Adrenal gland (tissue), 12 donors: Measurements from ENCODE around the gene CKM. TPM values are rescaled to one million over a fixed set of nuclear protein-coding genes. Genes with fewer than 3 reads are reported as not detected.

Experiments
- DNase-seq, 7 donors: peaks; one replicate each; pipeline ENCODE4 v3.0.0-alpha.2; 2019 to 2020
- H3K27ac ChIP-seq, 5 donors: fragments of 200-600 bp; sonication (generic) in 4 of 5; 1 replicate in 3 of 5; 2 replicates in 2 of 5; pipeline versions ENCODE4 v1.5.1 to v1.8.0; 2016 to 2020; ENCODE audit warnings: mild to moderate bottlenecking in 1 of 5
- H3K27me3 ChIP-seq: fragments of 200-600 bp; 2 replicates; pipeline ENCODE4 v1.8.0; 2021
- H3K36me3 ChIP-seq, 2 donors: fragments of 200-600 bp; replicated peaks in 1 of 2; 1 replicate in 1 of 2; 2 replicates in 1 of 2; pipeline versions ENCODE4 v1.5.1 to v1.8.0; 2018 to 2022
- H3K4me1 ChIP-seq, 2 donors: fragments of 200-600 bp; replicated peaks in 1 of 2; 1 replicate in 1 of 2; 2 replicates in 1 of 2; pipeline versions ENCODE4 v1.5.1 to v1.8.0; 2018 to 2021
- H3K4me3 ChIP-seq, 4 donors: fragments of 200-600 bp; sonication (generic) in 3 of 4; one replicate each; pipeline ENCODE4 v1.5.1; 2016 to 2018
- H3K9me3 ChIP-seq, 3 donors: fragments of 200-600 bp; sonication (generic) in 1 of 3; replicated peaks in 1 of 3; 1 replicate in 2 of 3; 2 replicates in 1 of 3; pipeline versions ENCODE4 v1.5.1 to v1.8.0; 2016 to 2021
- CTCF ChIP-seq, 6 experiments: fragments of 450-650 bp in 4 of 6; fragments of 200-600 bp in 2 of 6; sonication (generic) in 1 of 6; IDR thresholded peaks; 1 replicate in 5 of 6; 2 replicates in 1 of 6; pipeline versions ENCODE4 v1.5.1 to v1.8.0; 2016 to 2021; ENCODE audit warnings: antibody characterized with exemption in 6 of 6, mild to moderate bottlenecking in 2 of 6, moderate library complexity in 1 of 6
- POLR2A ChIP-seq, 2 donors: fragments of 450-650 bp; IDR thresholded peaks; one replicate each; pipeline ENCODE4 v1.6.1; 2017; ENCODE audit warnings: antibody characterized with exemption in 2 of 2, mild to moderate bottlenecking in 2 of 2, moderate library complexity in 1 of 2
- WGBS, 4 donors: extraction: QIAGEN DNeasy Blood & Tissue Kit in 2 of 4; methylation state at CpG; one replicate each; pipeline versions ENCODE4 v1.1.5 to v1.1.7; 2013 to 2017; 5-methylcytosine and 5-hydroxymethylcytosine counted together
- intact Hi-C, 2 donors: fragments of 100-400 bp; cut with DNase I; formaldehyde crosslinking; loops; one replicate each; pipeline versions ENCODE4 v1.14.1 to v1.15.0; 2022 to 2023
- polyA plus RNA-seq, 3 donors: library from polyadenylated mRNA; stranded (reverse); fragments of 200-250 nt in 2 of 3; fragments of 350-450 nt in 1 of 3; fragmentation: Illumina TruSeq in 1 of 3; extraction: RNeasy Lipid Tissue Mini Kit (QIAGEN cat#74804) in 1 of 3; gene quantifications; one replicate each; pipeline ENCODE4 v1.2.3, GENCODE V29; 2013 to 2014
- total RNA-seq, 9 donors: library from RNA; depleted of rRNA in 4 of 9; stranded (reverse); fragments of >200 nt in 4 of 9; fragments of 120-200 nt in 1 of 9; fragmentation: NEBNext Ultra II Directional in 1 of 9; extraction: Animal tissue kit (Norgen Biotek cat#: 25700) in 1 of 9; gene quantifications; one replicate each; pipeline versions ENCODE4 v1.1.0 to v1.2.4, GENCODE V29; 2013 to 2023
- donor health status: healthy with polysubstance abuse.
- donor health status: Bipolar disorder and iron deficiency.
- donor health status: DM: yes; HTN: yes; CAD: no.
- donor health status: DM: no; HTN: no; CAD: no.
- donor health status: DM: no; HTN: no; CAD: no.
- donor health status: DM: yes; HTN: yes; CAD: no.

Gene CKM
- total and polyA plus RNA-seq, 12 donors, result 0.33 to 51.3 (median 1.4) TPM; not detected in 6

- Histone ChIP-seq H3K4me3 (no peak overlapping the region), H3K4me1 (peaks cover 0 to 4% of the 10 kb centered on the region in 2 donors), H3K27me3 (peaks cover 9% of the 10 kb centered on the region), H3K9me3 (no peaks in the 10 kb centered on the region), H3K27ac (no peak overlapping the region), H3K36me3 (no peaks in the 10 kb centered on the region)
- DNase-seq, result no peak
- TF ChIP-seq POLR2A (IDR thresholded peaks at IDR 0.05) (no peak), CTCF (IDR thresholded peaks at IDR 0.05) (no peak)
- 84 to 100% (median 90%) methylated on average over 1 to 15 of the region's 15 CpGs for WGBS, 4 donors
- intact Hi-C loops, result no loop called here
These were observed 22.8 kb upstream of the CKM start for GRCh38 chr19:45345506-45345860.

GRCh38 chr19:45344621-45345505 is 22.2 kb upstream of the CKM start:
- Histone ChIP-seq H3K36me3 (no peaks in the 10 kb centered on the region), H3K4me1 (peaks cover 0 to 6% of the 10 kb centered on the region in 2 donors), H3K4me3 (no peak overlapping the region), H3K27ac (no peak overlapping the region), H3K27me3 (peaks cover 15% of the 10 kb centered on the region), H3K9me3 (no peaks in the 10 kb centered on the region)
- DNase-seq, result no peak
- TF ChIP-seq POLR2A (IDR thresholded peaks at IDR 0.05) (no peak), CTCF (IDR thresholded peaks at IDR 0.05) (no peak)
- 52 to 62% (median 60%) methylated on average over 7 to 15 of the region's 15 CpGs for WGBS, 4 donors
- intact Hi-C loops, result loop anchor here in 1 of 2 donors (5.0 kb wide), 1 partner anchor 148 kb away; no protein-coding TSS in a partner anchor

- H3K4me3 ChIP-seq, result no peak overlapping the region
- H3K9me3 ChIP-seq, result no peaks in the 10 kb centered on the region
- intact Hi-C loops, result loop anchor here in 1 of 2 donors (5.0 kb wide), 1 partner anchor 146 kb away; no protein-coding TSS in a partner anchor
- DNase-seq, result no peak
- H3K27ac ChIP-seq, result no peak overlapping the region
- peaks cover 0 to 9% of the 10 kb centered on the region in 2 donors for H3K4me1 ChIP-seq
- peaks cover 15% of the 10 kb centered on the region for H3K27me3 ChIP-seq
- no peak for TF ChIP-seq CTCF (IDR thresholded peaks at IDR 0.05)
- TF ChIP-seq POLR2A (IDR thresholded peaks at IDR 0.05), result no peak
- 81 to 86% (median 82%) methylated on average over 13 of the region's 13 CpGs for WGBS, 4 donors
- no peaks in the 10 kb centered on the region for H3K36me3 ChIP-seq
These were observed 20.2 kb upstream of the CKM start for GRCh38 chr19:45342911-45343310.

GRCh38 chr19:45340899-45341453 is 18.3 kb upstream of the CKM start:
- Histone ChIP-seq H3K27me3 (peaks cover 10% of the 10 kb centered on the region), H3K36me3 (no peaks in the 10 kb centered on the region), H3K27ac (no peak overlapping the region), H3K4me1 (peaks cover 0 to 9% of the 10 kb centered on the region in 2 donors), H3K9me3 (no peaks in the 10 kb centered on the region), H3K4me3 (peak overlapping the region in 1 of 4 donors; percentile 46)
- intact Hi-C loops, result loop anchor here in 1 of 2 donors (5.0 kb wide), 1 partner anchor 144 kb away; no protein-coding TSS in a partner anchor
- no peak for DNase-seq
- 15 to 30% (median 19%) methylated on average over 9 to 25 of the region's 25 CpGs for WGBS, 4 donors
- no peak for TF ChIP-seq CTCF (IDR thresholded peaks at IDR 0.05)
- TF ChIP-seq POLR2A (IDR thresholded peaks at IDR 0.05), result no peak
